HEK293T (cell line): ENCODE data around the gene PIP5K1C.

Source experiments
- CTBP1 ChIP-seq: fragments of 450-650 bp; IDR thresholded peaks from 2 replicates; pipeline ENCODE4 v1.6.1; 2016; ENCODE audit warnings: borderline replicate concordance
- ELF4 ChIP-seq: fragments of 450-650 bp; IDR thresholded peaks from 2 replicates; pipeline ENCODE4 v1.6.1; 2017; ENCODE audit warnings: antibody characterized with exemption
- FOXA1 ChIP-seq: fragments of 450-650 bp; IDR thresholded peaks from 2 replicates; pipeline ENCODE4 v1.6.1; 2016; ENCODE audit warnings: mild to moderate bottlenecking
- LEF1 ChIP-seq: fragments of 450-650 bp; IDR thresholded peaks from 2 replicates; pipeline ENCODE4 v1.6.1; 2017; ENCODE audit warnings: mild to moderate bottlenecking, borderline replicate concordance
- NFRKB ChIP-seq: fragments of 450-650 bp; IDR thresholded peaks from 2 replicates; pipeline ENCODE4 v1.6.1; 2016; ENCODE audit warnings: mild to moderate bottlenecking, moderate library complexity
- SUZ12 ChIP-seq: fragments of 450-650 bp; IDR thresholded peaks from 2 replicates; pipeline ENCODE4 v1.6.1; 2016; ENCODE audit warnings: mild to moderate bottlenecking
- TF ChIP-seq, protein P1 (sequence below): fragments of 450-650 bp; IDR thresholded peaks from 2 replicates; pipeline ENCODE4 v1.6.1; 2016

DNA sequence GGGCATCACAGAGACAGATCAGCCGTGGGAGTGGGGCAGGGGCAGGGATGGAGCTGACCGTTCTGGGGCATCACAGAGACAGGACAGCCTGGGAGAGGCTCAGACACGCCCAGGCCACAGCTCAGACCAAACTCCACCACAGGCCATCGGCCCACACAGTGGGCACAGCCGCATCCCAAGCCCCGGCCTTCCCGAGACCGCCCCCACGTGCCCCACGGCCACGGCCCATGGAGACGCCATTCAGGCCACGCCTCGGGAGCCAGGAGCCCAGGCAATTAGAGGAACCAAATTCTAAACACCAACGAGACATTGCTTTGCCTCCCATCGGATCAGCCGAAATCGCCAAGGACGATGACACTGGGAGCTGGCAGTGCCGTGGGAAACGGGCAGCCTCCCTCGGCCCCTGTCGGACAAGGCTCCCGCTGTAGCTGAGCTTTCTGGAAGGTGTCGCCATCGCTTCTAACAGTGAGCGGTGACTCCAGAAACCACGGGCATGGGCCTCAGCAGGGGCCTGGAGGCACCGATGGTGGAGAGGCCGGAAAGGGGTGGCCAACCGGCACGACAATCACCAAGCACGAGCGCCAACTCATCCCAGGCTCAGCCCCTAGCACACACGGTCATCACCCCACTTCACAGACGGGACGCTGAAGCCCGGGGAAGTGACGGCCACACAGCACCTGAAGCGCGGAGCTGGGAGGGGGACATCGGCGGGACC, 2.4 kb downstream of the PIP5K1C start:
- TF ChIP-seq CTBP1, result no peak
- TF ChIP-seq NFRKB, result no peak
- TF ChIP-seq, protein P1, sequence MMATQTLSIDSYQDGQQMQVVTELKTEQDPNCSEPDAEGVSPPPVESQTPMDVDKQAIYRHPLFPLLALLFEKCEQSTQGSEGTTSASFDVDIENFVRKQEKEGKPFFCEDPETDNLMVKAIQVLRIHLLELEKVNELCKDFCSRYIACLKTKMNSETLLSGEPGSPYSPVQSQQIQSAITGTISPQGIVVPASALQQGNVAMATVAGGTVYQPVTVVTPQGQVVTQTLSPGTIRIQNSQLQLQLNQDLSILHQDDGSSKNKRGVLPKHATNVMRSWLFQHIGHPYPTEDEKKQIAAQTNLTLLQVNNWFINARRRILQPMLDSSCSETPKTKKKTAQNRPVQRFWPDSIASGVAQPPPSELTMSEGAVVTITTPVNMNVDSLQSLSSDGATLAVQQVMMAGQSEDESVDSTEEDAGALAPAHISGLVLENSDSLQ, result no peak
- TF ChIP-seq LEF1, result no peak
- no peak for TF ChIP-seq FOXA1
- no peak for TF ChIP-seq ELF4
- no peak for TF ChIP-seq SUZ12
